Lung (tissue), 12 donors: ENCODE measurements around the gene LIN9. TPM values are rescaled to one million over a fixed set of nuclear protein-coding genes. Genes with fewer than 3 reads are reported as not detected.
"Not testable (repeated sequence)": the region's sequence is repeated elsewhere in the genome, so short reads cannot be mapped to it uniquely, and the experiment has no call there.

ENCODE experiments used
- ATAC-seq: fragments of 200-7000 bp; cut with Tn5 transposase; one replicate; pipeline ENCODE4 v1.9.1; 2020; ENCODE audit warnings: moderate number of reproducible peaks; ENCODE audit not compliant: insufficient read depth, low FRiP score
- DNase-seq, 3 donors: peaks; one replicate each; pipeline ENCODE4 v3.0.0-alpha.2; 2013 to 2017
- H3K27ac ChIP-seq, 2 donors: one replicate each; pipeline ENCODE4 v1.5.1; 2013; ENCODE audit warnings: mild to moderate bottlenecking in 2 of 2, moderate library complexity in 2 of 2, control low read depth in 1 of 2, inconsistent platforms in 1 of 2, low read depth in 1 of 2, low read length in 1 of 2
- H3K27me3 ChIP-seq, 3 donors: one replicate each; pipeline ENCODE4 v1.5.1; 2013; ENCODE audit warnings: low read length in 2 of 3; ENCODE audit not compliant: control insufficient read depth in 3 of 3, insufficient read depth in 3 of 3
- H3K36me3 ChIP-seq, 4 donors: one replicate each; pipeline ENCODE4 v1.5.1; 2013; ENCODE audit warnings: low read length in 4 of 4, mild to moderate bottlenecking in 1 of 4, moderate library complexity in 1 of 4; ENCODE audit not compliant: control insufficient read depth in 4 of 4, insufficient read depth in 4 of 4
- H3K4me1 ChIP-seq, 5 donors: one replicate each; pipeline ENCODE4 v1.5.1; 2013; ENCODE audit warnings: low read length in 5 of 5, mild to moderate bottlenecking in 2 of 5, moderate library complexity in 1 of 5; ENCODE audit not compliant: control insufficient read depth in 5 of 5, insufficient read depth in 5 of 5
- H3K4me3 ChIP-seq: one replicate; pipeline ENCODE4 v1.5.1; 2013; ENCODE audit warnings: mild to moderate bottlenecking, control low read depth, moderate library complexity
- H3K9ac ChIP-seq, 2 donors: one replicate each; pipeline ENCODE4 v1.5.1; 2013; ENCODE audit warnings: low read length in 2 of 2, control low read depth in 1 of 2; ENCODE audit not compliant: insufficient read depth in 1 of 2
- H3K9me3 ChIP-seq, 4 donors: one replicate each; pipeline ENCODE4 v1.5.1; 2013; ENCODE audit warnings: low read length in 3 of 4, mild to moderate bottlenecking in 1 of 4, moderate library complexity in 1 of 4; ENCODE audit not compliant: control insufficient read depth in 4 of 4, insufficient read depth in 3 of 4
- WGBS, 2 donors: extraction: QIAGEN DNeasy Blood & Tissue Kit; methylation state at CpG; one replicate each; pipeline ENCODE4 v1.1.7; 2013; 5-methylcytosine and 5-hydroxymethylcytosine counted together
- polyA plus RNA-seq, 2 donors: library from polyadenylated mRNA; stranded (reverse); fragments of 200-250 nt; gene quantifications; one replicate each; pipeline ENCODE4 v1.2.1, GENCODE V29; 2013
- total RNA-seq, 2 donors: library from RNA; depleted of rRNA in 1 of 2; stranded (reverse); fragments of >200 nt in 1 of 2; gene quantifications; one replicate each; pipeline ENCODE4 v1.2.1, GENCODE V29; 2014 to 2021
- TF ChIP-seq, protein P1 (sequence below): IDR thresholded peaks from 2 replicates; pipeline ENCODE4 v1.5.1; 2012; ENCODE audit warnings: mild to moderate bottlenecking; ENCODE audit errors: control extremely low read depth, extremely low read depth
- donor health status: control.
- donor health status: control.
- donor health status: Bipolar disorder and iron deficiency.
- donor health status: healthy.
- donor health status: DM: yes; HTN: yes; CAD: no.

LIN9 gene
- total and polyA plus RNA-seq, 4 donors = 1.4 to 9.7 (median 2.4) TPM

DNA sequence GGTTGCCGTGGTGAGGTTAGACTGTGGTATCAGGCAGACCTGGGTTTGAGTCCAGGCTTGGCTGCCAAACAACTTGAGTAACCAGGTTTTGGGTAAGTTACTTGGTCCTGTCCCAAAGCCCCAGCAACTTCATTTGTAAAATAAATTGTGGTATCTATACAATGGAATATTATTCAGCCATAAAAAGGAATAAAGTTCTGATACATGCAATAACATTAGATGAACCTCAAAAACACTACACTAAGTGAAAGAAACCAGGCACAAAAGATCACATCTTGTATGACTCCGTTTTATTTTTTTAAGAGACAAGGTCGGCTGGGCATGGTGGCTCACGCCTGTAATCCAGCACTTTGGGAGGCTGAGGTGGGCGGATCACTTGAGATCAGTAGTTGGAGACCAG lies 101.9 kb downstream of the LIN9 start:
- Histone ChIP-seq H3K9ac (no peak overlapping the region), H3K27ac (no peak overlapping the region), H3K4me1 (no peaks in the 10 kb centered on the region), H3K9me3 (no peaks in the 10 kb centered on the region), H3K4me3 (no peak overlapping the region), H3K27me3 (no peaks in the 10 kb centered on the region), H3K36me3 (no peaks in the 10 kb centered on the region)
- DNase-seq (no peak), ATAC-seq (no peak)
- TF ChIP-seq, protein P1, sequence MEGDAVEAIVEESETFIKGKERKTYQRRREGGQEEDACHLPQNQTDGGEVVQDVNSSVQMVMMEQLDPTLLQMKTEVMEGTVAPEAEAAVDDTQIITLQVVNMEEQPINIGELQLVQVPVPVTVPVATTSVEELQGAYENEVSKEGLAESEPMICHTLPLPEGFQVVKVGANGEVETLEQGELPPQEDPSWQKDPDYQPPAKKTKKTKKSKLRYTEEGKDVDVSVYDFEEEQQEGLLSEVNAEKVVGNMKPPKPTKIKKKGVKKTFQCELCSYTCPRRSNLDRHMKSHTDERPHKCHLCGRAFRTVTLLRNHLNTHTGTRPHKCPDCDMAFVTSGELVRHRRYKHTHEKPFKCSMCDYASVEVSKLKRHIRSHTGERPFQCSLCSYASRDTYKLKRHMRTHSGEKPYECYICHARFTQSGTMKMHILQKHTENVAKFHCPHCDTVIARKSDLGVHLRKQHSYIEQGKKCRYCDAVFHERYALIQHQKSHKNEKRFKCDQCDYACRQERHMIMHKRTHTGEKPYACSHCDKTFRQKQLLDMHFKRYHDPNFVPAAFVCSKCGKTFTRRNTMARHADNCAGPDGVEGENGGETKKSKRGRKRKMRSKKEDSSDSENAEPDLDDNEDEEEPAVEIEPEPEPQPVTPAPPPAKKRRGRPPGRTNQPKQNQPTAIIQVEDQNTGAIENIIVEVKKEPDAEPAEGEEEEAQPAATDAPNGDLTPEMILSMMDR = no peak
- 84 to 95% methylated on average over 5 of the region's 5 CpGs for WGBS, 2 donors

- H3K4me1 ChIP-seq = no peaks in the 10 kb centered on the region
- H3K36me3 ChIP-seq = no peaks in the 10 kb centered on the region
- no peaks in the 10 kb centered on the region for H3K27me3 ChIP-seq
- H3K9ac ChIP-seq = no peak overlapping the region
- DNase-seq (no peak), ATAC-seq (no peak)
- no peak overlapping the region for H3K4me3 ChIP-seq
- H3K27ac ChIP-seq = no peak overlapping the region
- TF ChIP-seq, protein P1 = no peak
- H3K9me3 ChIP-seq = no peaks in the 10 kb centered on the region
Measured at GRCh38 chr1:226204198-226204597, 104.8 kb downstream of the LIN9 start.

DNA sequence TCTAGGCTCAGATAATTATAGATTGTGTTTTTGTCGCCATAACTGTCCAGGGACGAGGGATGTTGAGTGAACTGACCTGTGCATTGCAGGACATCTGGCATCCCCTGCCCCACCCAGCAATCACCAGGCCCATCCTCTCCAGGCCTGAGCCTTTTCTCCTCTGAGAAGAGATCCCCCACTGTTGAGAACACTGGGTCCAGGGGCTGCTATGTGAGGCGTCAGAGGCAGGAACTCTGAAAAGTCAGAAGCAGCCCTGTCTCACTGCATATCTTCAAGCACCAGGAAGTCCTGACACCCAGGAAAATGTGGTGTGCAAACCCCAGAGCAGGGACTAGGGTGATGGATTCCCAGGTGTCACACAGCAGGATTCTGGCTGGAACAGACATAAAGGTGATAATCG lies 105.3 kb downstream of the LIN9 start:
- no peaks in the 10 kb centered on the region for H3K4me1 ChIP-seq
- ATAC-seq (no peak), DNase-seq (no peak)
- H3K9me3 ChIP-seq = no peaks in the 10 kb centered on the region
- H3K27me3 ChIP-seq = no peaks in the 10 kb centered on the region
- WGBS, 2 donors = 88 to 89% methylated on average over 4 of the region's 4 CpGs
- H3K9ac ChIP-seq = no peak overlapping the region
- no peaks in the 10 kb centered on the region for H3K36me3 ChIP-seq
- no peak overlapping the region for H3K4me3 ChIP-seq
- TF ChIP-seq, protein P1 = no peak
- no peak overlapping the region for H3K27ac ChIP-seq

GRCh38 chr1:226203240-226203639 lies 105.7 kb downstream of the LIN9 start:
- Histone ChIP-seq H3K27me3 (no peaks in the 10 kb centered on the region), H3K9ac (no peak overlapping the region), H3K9me3 (no peaks in the 10 kb centered on the region), H3K27ac (no peak overlapping the region), H3K36me3 (no peaks in the 10 kb centered on the region), H3K4me1 (no peaks in the 10 kb centered on the region), H3K4me3 (no peak overlapping the region)
- TF ChIP-seq, protein P1 = no peak
- 87 to 91% methylated on average over 1 of the region's 1 CpG for WGBS, 2 donors
- no peak for ATAC-seq
- no peak for DNase-seq

DNA sequence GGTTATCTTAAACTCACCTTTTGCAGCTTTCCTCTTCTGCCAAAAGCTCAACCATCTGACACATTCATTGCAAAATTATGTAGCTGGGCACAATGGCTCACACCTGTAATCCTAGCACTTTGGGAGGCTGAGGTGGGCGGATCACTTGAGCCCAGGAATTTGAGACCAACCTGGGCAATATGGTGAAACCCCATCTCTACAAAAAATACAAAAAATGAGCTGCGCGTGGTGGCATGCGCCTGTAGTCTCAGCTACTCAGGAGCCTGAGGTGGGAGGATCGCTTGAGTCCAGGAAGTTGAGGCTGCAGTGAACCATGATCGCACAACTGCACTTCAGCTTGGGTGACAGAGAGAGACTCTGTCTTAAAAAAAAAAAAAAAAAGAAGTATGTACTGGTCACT lies 106.3 kb downstream of the LIN9 start:
- 85 to 92% methylated on average over 6 of the region's 6 CpGs for WGBS, 2 donors
- H3K4me1 ChIP-seq, H3K27me3 ChIP-seq, ATAC-seq, H3K27ac ChIP-seq, H3K4me3 ChIP-seq, H3K9ac ChIP-seq, DNase-seq, H3K36me3 ChIP-seq, H3K9me3 ChIP-seq: not testable (repeated sequence)
